Heart left ventricle (tissue), 13 donors: Measurements from ENCODE around the gene MGAT5.

Experiments used
- POLR2A ChIP-seq, 2 donors: fragments of 450-650 bp; IDR thresholded peaks; one replicate each; pipeline ENCODE4 v1.6.1; 2017; ENCODE audit warnings: antibody characterized with exemption in 2 of 2, mild to moderate bottlenecking in 2 of 2, moderate library complexity in 2 of 2
- TF ChIP-seq, protein P1 (sequence below), 12 donors: fragments of 200-600 bp; sonication (generic) in 4 of 12; IDR thresholded peaks; one replicate each; pipeline versions ENCODE4 v1.5.0 to v1.8.0; 2018 to 2022; ENCODE audit warnings: antibody characterized with exemption in 12 of 12, mild to moderate bottlenecking in 5 of 12
- donor health status: ischemic (EF 13 %, LVEDD 7.1; RV severe dilation, severe dysfunction).
- donor health status: DM: no; HTN: yes; CAD: no.
- donor health status: DM: no; HTN: no; CAD: no.
- donor health status: ischemic (EF 25% LVEDD 6.9; RV normal size, moderate dysfunction).
- donor health status: ischemic (EF 25% LVEDD 5.7; RV mildly dilated, moderate dysfunction).
- donor health status: ischemic (EF 35%, LVEDD 5.7; RV mildly dilated, moderate dysfunction).
- donor health status: nonischemic (EF 11% LVEDD 7.7; RV severe dilation, severe dysfunction).
- donor health status: DM: yes; HTN: yes; CAD: no.
- donor health status: PGD.
- donor health status: ischemic (EF 29% LVEDD 5.4; RV normal size, mild dysfunction).
- donor health status: nonischemic (EF 23%, LVEDD 6.1; RV moderate dilation, normal function).

DNA sequence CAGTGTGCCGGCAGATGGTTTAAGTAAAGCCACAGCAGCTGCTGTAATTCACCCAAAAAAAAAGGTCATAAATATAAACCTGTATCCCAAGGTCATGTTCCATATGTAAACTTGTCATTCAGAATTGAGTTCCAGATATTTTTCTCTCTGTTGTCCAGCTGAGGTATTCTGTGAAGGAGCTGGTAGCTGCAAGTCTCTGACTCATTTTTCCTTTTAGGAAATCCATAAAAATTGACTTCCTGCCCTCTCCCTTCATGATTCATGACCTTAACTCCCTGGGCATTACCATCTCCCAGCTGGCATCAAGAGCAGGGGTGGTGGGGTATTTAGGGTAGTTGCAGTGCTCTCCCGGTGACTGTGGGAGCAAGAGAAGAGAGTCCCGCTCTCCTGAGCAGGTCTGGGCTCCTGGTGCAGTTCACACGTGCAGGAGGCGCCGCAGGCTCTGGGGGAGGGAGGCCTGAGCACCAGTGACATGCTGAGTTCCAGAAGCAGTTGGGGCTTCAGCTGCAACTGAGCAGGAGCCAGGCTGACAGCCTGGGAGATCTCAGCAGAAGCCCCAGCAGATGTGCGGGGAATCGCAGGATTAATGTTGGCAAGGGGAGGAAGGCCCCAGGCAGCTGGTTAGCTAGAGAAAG is 192.6 kb downstream of the MGAT5 start:
- no peak for TF ChIP-seq POLR2A (IDR thresholded peaks at IDR 0.05)
- TF ChIP-seq, protein P1, sequence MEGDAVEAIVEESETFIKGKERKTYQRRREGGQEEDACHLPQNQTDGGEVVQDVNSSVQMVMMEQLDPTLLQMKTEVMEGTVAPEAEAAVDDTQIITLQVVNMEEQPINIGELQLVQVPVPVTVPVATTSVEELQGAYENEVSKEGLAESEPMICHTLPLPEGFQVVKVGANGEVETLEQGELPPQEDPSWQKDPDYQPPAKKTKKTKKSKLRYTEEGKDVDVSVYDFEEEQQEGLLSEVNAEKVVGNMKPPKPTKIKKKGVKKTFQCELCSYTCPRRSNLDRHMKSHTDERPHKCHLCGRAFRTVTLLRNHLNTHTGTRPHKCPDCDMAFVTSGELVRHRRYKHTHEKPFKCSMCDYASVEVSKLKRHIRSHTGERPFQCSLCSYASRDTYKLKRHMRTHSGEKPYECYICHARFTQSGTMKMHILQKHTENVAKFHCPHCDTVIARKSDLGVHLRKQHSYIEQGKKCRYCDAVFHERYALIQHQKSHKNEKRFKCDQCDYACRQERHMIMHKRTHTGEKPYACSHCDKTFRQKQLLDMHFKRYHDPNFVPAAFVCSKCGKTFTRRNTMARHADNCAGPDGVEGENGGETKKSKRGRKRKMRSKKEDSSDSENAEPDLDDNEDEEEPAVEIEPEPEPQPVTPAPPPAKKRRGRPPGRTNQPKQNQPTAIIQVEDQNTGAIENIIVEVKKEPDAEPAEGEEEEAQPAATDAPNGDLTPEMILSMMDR (IDR thresholded peaks at IDR 0.05) = no peak
